Stimulated activated CD8-positive, alpha-beta memory T cell treated with anti-CD3 and anti-CD28 coated beads, Interleukin-7, amount 100 ng/mL, for 4 hours (primary cell): ENCODE results near the gene CSTA.

Experiments used
- DNase-seq, 2 donors: peaks; one replicate each; pipeline ENCODE4 v3.0.0-alpha.2; 2020; ENCODE audit warnings: low read depth in 2 of 2

CSTA gene

GRCh38 chr3:122324871-122325323 is at the start of gene CSTA:
CSTA (plus strand) TSS chr3:122325248; CDS start chr3:122325293, 45 bp downstream.
- DNase-seq: no peak

- DNase-seq: no peak
Measured at GRCh38 chr3:122281891-122282290, 43.2 kb upstream of the CSTA start.

- no peak for DNase-seq
Measured at GRCh38 chr3:122283796-122284445, 41.1 kb upstream of the CSTA start.

- DNase-seq: no peak
Measured at GRCh38 chr3:122284486-122284885, 40.6 kb upstream of the CSTA start.

GRCh38 chr3:122294359-122294758 is 30.7 kb upstream of the CSTA start:
- DNase-seq: no peak

GRCh38 chr3:122295266-122296062 is 29.6 kb upstream of the CSTA start:
- DNase-seq: no peak

GRCh38 chr3:122298239-122298638 is 26.8 kb upstream of the CSTA start:
- no peak for DNase-seq

- no peak for DNase-seq
Measured at GRCh38 chr3:122299215-122299614, 25.8 kb upstream of the CSTA start.

- DNase-seq: peak in 1 of 2 donors; percentile 2
Measured at GRCh38 chr3:122299872-122300460, 25.1 kb upstream of the CSTA start.

GRCh38 chr3:122301063-122301462 is 24.0 kb upstream of the CSTA start:
- DNase-seq: no peak

GRCh38 chr3:122305818-122306621 is 19.0 kb upstream of the CSTA start:
- no peak for DNase-seq

GRCh38 chr3:122306622-122306953 is 18.5 kb upstream of the CSTA start:
- no peak for DNase-seq

- DNase-seq: no peak
Measured at GRCh38 chr3:122307094-122307687, 17.9 kb upstream of the CSTA start.

- no peak for DNase-seq
Measured at GRCh38 chr3:122307976-122308375, 17.1 kb upstream of the CSTA start.

- DNase-seq: no peak
Measured at GRCh38 chr3:122310361-122310760, 14.7 kb upstream of the CSTA start.

GRCh38 chr3:122312826-122313225 is 12.2 kb upstream of the CSTA start:
- DNase-seq: no peak

- no peak for DNase-seq
Measured at GRCh38 chr3:122313281-122313680, 11.8 kb upstream of the CSTA start.

- DNase-seq: no peak
Measured at GRCh38 chr3:122314228-122314876, 10.7 kb upstream of the CSTA start.

GRCh38 chr3:122315619-122316018 is 9.4 kb upstream of the CSTA start:
- DNase-seq: no peak

GRCh38 chr3:122316368-122316767 is 8.7 kb upstream of the CSTA start:
- DNase-seq: no peak

GRCh38 chr3:122318620-122319019 is 6.4 kb upstream of the CSTA start:
- DNase-seq: no peak
